SHP77 treated with DMSO at 0.1 percent for 48 hours (cell line): ENCODE data around the gene DAP.
"Not testable (repeated sequence)": the region's sequence is repeated elsewhere in the genome, so short reads cannot be mapped to it uniquely, and the experiment has no call there.

Source experiments
- DNase-seq: peaks from one replicate; lab custom pipeline; 2025; lab: John Stamatoyannopoulos, UW

DAP gene

DNA sequence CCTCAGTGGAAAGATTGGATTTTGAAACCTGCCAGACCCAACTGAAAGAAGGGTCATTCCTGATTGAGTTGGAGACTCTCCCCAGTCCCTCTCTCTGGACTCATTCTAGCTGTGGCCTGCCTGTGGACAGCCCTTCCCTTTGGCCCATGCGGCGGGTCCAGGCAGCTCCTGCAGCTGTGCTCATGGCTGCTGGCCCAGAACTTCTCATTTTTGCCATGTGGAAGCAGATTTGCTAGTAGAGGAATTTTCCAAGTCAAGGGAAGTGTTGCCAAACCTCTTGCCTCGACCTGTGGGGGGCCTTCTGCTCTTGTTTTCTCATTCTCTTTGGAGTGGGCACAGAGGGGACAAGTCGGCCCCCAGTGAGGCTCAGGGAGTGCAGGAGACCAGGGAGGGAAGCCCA is 108.0 kb downstream of the DAP start:
- DNase-seq = no peak

DNA sequence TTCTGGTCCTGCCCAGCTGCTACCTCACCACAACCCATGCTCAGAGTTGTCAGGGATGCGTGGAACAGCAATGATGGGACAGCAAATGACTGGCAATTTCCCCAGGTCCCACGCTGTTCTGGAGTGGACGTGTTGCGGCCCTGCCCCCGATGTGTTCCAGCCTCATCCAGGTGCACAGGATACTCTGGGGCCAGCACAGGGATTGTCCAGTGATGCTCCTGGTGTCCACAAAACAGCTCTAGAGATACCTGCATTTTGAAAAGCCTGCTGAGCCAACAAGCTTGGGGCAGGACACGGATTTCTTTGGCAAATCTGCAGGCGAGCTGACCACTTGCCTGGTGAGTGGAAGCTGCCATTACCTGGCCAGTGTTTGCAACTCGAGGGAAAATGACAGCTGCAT is 108.4 kb downstream of the DAP start:
- DNase-seq = no peak

DNA sequence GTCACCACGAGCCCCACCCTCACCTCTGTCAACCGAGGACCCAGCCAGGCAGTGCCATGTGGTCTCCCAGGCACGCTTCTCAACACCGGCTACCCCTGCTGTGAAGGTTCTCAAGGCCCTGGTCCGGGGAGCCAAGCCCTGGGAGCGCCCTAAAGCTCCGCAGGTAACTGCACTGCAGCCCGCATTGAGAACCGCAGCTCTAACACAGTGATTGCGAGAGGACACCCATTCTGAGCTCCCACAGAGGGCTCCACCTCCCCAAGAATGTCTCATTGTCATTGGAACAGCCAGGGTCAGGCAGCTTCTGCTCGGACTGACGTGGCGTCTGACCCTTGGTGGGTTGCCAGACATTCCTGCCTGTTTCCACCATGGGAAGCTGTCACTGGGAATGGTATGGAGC is 108.9 kb downstream of the DAP start:
- no peak for DNase-seq

DNA sequence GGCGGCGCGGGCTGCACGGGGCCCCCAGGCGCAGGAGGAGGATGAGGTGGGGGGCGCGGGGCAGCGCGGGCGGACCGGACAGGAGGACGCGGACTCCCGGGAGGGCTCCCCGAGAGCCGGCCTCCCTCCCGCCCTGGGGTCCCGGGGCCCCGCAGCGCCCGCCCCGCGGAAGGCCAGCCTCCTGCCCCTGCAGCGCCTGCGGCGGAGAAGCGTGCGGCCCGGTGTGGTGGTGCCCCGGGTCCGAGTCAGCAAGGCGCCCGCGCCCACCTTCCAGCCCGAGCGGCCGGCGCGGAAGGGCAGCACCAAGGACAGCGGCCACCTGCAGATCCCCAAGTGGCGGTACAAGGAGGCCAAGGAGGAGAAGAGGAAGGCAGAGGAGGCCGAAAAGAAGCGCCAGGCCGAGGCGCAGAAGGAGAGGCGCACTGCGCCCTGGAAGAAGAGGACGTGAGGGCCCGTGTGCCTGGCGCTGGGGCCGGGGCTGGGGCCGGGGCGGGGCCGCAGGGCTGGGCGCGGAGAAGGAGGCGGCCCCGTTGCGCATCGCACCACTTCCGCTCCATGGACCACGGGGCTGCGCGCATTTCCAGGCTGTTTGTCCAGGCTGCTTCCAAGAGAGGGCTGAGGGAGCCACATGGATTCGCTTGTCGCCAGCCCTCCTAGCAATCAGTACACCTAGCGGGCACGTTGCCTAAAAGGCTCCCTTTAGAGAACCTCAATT is 111.2 kb downstream of the DAP start:
- DNase-seq = no peak

DNA sequence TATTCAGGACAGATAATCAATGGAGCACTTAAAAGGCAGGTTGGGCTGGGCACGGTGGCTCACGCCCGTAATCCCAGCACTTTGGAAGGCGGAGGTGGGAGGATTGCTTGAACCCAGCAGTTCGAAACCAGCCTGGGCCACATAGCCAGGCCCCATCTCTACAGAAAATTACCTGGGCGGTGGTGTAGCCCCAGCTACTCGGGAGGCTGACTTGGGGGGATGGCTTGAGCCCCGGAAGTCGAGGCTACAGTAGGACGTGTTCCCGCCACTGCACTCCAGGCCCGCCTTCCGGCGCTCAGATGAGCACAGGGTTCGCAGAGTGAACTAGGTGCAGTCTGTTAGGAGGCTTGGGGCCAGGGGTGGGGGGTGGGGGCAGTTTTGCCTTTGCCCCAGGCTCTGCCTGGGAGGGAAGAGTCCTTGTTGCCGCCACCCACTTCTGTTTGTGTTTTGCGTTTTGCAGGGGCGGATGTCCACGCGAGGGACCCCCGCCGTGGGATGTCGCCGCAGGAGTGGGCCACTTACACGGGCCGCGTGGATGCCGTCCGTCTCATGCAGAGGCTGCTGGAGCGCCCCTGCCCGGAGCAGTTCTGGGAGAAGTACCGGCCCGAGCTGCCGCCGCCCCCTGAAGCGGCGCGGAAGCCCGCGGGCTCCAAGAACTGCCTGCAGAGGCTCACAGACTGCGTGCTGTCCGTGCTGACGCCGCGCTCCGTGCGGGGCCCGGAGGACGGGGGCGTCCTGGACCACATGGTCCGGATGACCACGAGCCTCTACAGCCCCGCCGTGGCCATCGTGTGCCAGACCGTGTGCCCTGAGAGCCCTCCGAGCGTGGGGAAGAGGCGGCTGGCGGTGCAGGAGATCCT is 112.0 kb downstream of the DAP start:
- no peak for DNase-seq

DNA sequence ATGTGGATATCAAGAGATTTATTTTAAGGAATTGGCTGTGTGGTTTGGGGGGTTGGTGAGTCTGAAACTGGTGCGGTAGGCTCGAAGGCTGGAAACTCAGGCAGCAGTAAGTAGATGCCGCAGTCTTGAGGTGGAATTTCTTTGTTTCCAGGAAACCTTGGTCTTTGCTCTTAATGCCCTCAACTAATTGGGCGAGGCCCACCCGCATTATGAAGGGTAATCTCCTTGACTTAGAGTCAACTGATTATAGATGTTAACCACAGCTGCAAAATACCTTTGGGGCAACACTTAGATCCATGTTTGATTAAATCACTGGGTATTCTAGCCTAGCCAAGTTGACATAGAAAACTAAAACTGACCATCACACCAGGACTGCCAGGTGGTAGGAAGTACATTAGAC is 113.4 kb downstream of the DAP start:
- no peak for DNase-seq

DNA sequence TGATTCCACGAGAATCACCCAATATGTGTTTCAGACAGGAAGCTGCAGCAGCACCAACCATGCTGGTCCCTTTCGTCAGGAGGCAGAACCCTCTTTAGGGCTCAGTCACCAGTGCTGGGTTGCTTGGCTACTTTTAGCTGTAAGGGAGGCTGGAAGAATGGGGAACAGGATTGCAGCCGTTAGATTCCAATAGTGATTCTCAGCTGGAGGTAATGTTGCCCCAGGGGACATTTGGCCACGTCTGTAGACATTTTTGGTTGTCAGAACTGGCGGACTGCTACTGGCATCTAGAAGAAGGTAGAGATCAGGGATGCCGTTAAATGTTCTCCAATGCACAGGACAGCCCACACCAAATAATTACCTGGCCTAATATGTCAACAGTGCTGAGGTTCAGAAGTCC is 115.4 kb downstream of the DAP start:
- no peak for DNase-seq

DNA sequence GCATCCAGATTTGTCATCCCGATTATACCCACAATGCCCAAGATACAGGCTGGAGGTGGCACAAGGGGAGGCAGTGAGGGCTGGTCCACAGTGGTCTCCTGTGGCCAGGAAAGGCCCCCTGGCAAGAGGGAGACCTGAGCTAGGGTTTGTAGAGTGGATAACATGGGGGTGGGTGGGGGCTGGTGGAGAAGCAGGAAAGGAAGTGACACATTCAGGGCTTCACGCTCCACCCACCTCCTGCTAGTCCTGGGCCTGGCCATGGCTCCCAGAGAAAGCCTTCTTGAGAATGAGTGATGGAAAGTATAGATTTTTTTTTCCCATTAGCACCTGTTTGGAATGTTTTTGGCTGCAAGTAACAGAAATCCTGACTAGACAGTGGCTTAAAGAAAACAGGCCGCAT is 115.9 kb downstream of the DAP start:
- DNase-seq = no peak

DNA sequence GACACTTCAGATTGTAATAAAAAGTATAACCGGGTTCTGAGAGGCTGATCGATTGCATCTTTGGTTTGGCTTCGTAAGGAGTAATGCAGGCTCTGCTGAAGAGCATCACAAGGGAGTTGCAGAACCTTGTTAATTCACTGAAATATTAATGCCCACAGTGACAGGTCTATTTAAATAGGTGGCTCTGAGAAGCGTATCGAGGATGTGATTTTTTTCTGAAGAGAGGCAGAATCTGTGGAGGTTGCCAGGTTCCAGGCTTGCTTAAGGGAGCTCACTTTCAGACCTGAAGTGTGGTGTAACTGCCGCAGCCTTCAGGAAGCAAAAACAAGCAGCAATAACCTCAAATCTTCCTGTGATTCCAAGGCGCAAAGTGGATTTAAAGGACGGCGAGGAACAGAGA is 116.8 kb downstream of the DAP start:
- no peak for DNase-seq

DNA sequence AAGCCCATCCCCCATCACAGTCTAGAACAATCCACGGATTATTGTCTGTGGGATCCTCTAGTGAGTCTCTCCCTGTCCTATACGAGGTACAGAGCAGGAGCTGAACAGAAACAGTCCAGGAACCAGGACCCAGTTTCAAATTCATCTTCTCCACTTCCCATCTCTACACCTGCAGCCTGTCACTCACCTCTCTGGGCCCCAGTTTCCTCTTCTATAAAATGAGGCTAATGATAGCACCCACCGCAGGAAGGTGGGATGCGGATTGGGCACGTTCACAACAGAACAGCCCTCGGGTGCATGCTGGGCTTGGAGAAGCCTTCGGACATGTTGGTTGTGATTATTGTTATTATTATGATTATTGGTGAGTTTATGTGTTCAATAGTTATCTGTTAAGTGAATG is 118.7 kb downstream of the DAP start:
- DNase-seq = no peak

DNA sequence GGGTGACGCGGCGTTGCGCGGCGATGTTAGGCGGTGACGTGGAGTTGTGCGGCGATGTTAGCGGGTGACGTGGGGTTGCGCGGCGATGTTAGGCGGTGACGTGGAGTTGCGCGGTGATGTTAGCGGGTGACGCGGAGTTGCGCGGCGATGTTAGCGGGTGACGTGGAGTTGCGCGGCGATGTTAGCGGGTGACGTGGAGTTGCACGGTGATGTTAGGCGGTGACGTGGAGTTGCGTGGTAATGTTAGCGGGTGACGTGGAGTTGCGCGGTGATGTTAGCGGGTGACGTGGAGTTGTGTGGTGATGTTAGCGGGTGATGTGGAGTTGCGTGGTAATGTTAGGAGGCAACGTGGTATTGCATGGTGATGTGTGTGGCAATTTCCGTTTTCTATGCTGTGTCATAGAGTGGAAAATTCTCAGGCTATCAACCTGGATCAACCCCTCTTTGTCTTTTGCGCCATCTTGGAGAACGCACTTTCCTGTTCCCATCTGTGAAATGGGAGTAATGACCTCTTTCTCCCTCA is 121.1 kb downstream of the DAP start:
- no peak for DNase-seq

DNA sequence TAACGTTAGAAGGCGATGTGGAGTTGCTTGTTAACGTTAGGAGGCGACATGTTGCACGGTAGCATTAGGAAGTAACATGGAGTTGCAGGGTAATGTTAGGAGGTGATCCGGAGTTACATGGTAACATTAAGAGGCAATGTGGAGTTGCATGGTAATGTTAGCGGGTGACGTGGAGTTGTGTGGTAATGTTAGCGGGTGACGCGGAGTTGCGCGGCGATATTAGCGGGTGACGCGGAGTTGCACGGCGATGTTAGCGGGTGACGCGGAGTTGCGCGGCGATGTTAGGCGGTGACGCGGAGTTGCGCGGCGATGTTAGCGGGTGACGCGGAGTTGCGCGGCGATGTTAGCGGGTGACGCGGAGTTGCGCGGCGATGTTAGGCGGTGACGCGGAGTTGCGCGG is 122.3 kb downstream of the DAP start:
- not testable (repeated sequence) for DNase-seq

DNA sequence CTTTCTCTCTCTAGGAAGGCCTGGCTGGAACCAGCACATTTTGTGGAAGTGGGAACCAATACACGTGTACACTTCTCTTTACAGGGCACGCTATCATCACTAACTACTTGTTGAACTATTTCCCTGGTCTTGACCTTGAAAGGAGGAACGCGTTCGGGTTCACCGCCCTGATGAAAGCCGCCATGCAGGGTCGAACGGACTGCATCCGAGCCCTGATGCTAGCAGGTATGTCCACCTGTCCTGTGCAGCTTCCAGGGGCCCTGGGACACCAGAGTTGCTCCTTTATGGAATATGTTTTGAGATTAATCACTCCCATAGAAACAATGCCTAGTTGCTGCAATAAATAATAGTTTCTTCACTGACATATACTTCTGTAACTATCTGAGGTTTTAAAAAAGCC is 123.1 kb downstream of the DAP start:
- no peak for DNase-seq

DNA sequence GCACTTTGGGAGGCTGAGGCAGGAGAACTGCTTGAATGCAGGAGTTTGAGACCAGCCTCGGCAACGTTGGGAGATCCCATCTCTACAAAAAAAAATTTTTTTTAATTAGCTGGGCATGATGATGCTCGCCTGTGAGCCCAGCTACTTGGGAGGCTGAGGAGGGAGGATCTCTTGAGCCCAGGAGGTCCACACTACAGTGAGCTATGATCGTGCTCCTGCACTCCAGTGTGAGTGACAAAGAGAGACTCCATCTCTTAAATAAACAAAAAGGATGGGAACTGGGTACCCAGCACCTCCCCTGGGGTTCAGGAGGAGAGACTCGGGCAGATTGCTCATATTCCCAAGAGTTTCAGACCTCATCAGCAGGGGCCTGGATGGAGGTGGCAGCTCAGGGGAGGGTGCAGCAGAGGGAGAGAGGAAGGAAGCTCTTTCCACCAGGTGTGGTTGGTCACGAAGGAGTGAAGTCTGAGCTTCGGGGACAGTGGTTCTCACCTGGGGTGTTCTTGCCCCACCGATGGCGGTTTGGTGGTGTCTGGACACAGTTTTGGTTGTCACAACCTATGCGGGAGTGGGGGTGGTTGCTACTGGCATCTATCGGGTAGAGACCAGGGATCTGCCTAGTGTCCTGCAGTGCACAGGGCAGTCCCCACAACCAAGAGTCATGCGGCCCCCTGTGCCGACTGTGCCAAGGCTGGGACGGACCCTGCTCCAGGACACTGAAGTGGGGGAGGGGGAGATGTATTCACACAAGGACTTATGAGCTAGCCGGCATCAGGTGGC is 124.5 kb downstream of the DAP start:
- no peak for DNase-seq

DNA sequence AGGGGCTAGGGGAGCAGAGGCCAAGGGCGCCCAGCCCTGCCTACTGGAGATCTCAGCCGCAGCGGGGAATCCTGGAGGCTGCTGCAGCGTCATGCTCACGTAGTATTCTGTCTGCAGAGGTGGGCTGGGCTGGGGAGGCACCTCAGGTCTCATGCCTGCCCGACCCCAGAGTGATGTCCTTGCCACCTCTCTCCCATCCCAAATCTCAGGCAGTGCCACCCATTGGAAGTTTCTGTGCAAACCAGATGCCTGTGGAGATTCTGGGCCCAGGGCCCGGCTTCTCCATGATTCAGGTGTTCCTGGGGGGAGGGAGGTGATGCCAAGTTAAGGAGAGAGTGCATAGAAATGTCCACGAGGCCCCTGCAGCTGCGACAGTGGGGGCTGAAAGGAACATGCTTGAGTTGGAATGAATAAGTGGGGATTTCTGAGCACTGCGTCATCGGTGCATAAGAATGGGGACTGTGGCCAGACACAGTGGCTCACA is 125.1 kb downstream of the DAP start:
- no peak for DNase-seq

DNA sequence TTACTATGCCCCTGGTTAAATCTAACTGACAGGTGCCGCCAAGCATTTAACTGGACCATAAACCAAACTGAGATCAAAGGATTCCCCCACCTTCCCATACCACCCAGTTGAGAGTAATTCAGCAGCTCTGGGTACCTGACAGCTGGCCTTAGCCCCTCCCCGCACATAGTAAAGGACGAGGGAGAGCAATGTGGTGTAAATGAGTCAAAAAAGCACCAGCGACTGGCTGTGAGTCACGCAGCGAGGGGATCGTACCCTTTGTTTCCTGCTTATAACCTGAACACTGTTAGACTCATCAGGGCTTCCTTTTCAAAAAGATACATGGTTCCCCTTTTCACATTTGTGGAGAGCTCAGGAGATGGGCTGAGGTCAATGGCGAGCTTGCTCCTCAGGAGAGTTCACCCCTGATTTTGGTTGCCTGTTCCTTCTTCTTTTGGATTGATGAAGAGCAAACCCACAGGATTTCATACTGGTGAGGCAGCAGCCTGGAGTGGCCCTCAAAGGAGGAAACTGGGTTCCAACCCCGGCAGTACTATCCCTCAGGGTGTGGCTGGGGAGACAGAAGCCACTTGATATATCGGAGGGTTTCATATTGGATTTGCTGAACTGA is 125.7 kb downstream of the DAP start:
- no peak for DNase-seq

DNA sequence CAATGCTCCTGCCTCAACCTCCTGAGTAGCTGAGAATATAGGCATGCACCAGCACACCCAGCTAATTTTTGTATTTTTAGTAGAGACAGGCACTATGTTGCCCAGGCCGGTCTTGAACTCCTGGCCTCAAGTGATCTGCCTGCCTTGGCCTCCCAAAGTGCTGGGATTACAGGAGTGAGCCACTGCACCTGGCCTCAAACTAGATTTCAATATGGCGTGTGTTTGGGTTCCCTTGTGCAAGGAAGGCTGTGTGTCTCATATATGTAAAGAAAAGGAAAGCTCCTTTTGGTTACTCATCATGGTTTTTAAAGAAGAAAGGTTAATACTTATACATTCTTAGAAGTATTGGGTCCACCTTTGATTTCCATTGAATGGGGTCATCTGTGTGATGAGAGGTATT is 126.5 kb downstream of the DAP start:
- DNase-seq = no peak

DNA sequence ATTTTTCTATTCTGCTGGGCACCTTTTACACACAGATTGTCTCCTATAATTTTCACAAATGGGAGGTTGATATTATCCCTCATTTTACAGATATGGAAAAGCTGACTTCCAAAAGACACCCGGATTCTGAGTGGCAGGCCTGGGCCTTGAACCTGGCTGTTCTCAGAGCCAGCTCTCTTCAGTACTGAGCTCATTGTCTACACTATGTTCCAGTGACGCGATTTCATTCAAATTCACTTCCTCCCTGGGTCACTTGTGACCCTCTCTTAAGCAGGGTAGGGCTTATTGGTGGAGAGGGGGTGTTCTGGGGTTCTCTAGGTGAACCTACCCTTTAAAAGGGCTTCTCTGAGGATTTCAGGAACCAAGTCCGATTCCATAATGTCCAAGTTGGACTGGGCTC is 127.0 kb downstream of the DAP start:
- no peak for DNase-seq

DNA sequence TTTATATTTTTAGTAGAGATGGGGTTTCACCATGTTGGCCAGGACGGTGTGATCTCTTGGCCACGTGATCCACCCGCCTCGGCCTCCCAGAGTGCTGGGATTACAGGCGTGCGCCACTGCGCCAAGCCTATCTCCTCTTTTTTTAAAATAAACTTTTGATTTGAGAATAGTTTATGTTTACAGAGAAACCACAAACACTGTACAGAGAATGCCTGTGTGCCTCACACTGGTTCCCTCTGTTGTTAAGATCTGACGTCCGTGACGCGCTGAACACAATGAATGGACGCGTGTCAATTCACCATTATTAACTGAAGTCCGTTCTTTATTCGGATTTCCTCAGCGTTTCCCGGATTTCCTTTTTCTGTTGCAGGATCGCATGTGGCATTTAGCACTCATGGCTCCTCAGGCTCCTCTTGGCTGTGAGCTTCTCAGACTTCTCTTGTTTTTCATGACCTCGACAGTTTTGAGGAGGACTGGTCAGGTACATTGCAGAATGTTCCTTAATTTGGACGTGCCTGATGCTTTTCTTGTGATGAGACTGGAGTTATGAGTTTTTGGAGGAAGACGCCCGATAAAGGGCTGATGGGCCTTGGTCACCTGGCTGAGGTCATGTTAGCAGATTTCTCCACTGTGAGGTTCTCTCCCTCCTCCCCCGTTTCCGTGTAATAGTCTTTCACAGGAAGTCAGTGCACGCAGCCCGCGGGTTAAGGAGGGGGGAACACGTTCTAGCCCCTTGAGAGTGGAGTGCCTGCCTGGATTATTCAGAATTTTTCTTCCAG is 127.6 kb downstream of the DAP start:
- no peak for DNase-seq

DNA sequence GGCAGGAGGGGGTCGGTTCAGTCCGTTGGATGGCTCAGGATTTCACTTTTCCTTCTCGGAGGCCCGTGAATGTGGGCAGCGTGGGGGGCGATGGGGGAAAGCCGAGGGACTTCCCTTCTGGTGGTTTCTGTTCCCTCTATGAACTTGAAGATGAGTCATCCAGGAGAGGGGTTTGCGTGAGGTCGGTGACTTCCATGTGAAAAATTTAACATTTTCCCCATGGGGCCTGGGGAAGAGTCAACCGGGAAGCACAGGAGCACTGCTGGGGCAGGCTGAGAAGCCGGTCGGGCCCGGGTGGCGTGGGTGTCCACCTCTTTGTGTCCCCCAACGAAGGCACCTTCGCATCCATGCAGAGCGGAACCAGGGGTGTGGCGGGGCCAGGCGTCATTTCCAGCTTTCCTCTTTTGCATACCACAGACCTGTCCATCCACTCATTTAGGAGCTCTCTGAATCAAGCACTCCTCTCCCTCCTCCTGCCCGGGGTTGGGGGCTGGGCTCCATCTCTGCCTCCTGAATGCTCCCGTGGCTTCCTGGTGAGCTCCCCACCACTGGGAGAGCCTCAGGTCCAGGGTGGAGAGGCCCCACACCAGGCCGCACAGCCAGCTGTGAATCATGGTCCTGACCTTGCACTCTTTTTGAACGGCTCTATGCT is 128.8 kb downstream of the DAP start:
- DNase-seq = no peak
